IPS-NIHi7 (cell line): ENCODE results near the gene ZNF763.
"Not testable (repeated sequence)": the region's sequence is repeated elsewhere in the genome, so short reads cannot be mapped to it uniquely, and the experiment has no call there.

Source experiments
- DNase-seq: peaks from one replicate; pipeline ENCODE4 v3.0.0; 2012; ENCODE audit warnings: mixed read lengths; ENCODE audit errors: extremely low spot score

The ZNF763 gene

DNA sequence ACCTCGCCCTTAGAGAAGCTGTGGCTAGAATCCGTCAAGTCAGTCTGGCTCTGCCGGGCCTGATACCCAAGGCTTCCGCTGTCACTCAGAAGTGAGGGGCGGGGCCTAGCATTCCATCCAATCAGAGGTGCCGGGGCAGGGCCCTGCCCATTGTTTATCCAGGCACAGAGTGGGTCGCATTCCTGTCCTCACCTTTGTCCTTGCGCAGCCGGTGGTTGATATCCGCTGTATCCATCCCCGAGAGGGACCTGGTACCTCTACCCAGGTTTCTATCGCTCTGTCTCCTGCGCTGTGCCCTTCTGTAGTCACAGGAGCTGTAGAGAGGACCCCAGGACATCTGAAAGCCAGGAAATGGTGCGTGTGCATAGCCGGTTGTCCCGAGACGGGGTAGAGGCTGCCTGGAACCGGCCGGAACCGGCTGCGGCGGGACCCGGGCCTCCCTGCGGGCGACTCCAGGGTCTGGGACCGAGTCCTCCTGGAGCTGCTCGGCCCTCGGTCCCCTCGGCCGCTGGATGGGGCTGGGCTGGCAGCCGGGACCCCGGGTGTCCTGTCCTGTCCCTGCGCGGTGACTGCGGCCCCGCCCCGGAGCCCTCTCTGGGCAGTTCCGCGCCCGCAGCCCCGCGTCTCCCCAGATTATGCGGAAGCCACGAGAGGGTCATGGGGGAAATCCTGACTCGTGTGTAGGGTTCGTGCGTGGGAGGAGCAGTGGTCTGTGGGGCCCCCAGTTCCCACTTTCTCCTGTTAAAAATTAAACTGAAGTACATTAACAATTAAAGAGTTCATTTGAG, at the start of gene ZNF763:
ZNF763 (plus strand) TSS at position 183 of the 788 bp plus-strand sequence; CDS start at position 352, 169 bp downstream.
- peak; percentile 96 for DNase-seq

DNA sequence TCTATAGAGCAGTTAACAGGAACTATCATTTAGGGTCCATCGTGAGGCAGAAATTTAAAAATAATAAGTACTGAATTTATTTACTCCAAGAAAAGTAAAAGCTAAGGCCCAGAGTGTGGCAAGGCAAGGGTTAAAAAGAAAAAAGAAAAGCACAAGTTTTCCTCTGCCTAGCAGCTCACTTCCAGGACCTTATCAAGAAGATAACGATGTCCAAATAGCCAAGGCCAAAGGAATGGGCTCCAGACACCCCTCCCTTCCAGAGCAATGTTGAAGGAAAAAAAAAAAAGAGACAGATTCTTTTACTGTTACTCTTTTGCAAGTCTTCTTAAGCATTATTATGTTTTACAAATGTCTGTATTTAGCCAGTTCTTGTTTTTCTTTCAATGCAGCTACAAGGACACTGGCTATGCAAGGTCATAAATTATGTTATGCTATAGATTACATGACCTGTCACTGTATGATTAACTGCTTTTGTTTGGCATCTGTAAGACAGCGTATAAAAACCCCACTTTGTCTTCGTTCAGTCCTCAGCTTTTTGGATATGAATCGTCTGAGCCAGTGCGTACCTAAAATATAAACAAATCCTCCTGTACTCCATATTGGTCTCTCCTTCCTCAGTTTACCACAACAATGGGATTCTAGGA, 42.9 kb upstream of the ZNF763 start:
- no peak for DNase-seq

DNA sequence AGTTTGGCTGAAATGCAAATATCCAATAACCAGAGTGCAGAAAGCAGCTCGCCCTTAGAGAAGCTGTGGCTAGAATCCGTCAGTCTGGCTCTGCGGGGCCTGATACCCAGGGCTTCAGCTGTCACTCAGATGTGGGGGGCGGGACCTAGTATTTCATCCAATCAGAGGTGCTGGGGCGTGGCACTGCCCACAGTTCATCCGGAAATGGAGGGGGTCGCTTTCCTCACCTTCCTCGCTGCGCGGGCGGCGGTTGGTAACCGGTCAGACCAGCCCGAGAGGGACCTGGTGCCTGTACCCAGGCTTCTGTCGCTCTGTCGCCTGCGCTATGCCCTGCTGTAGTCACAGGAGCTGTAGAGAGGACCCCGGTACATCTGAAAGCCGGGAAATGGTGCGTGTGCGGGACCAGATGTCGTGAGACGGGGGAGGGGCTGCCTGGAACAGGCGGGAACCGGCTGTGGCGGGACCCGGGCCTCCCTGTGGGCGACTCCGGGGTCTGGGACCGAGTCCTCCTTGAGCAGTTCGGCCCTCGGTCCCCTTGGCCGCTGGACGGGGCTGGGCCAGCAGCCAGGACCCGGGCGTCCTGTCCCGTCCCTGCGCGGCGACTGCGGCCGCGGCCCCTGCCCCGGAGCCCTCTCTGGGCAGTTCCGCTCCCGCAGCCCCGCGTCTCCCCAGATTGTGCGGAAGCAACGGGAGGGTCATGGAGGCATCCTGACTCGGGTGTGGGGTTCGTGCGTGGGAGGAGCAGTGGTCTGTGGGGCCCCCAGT, 39.8 kb upstream of the ZNF763 start, which contains the start of gene ZNF700:
ZNF700 (plus strand) TSS at position 222 of the 765 bp plus-strand sequence; CDS start at position 326, 104 bp downstream.
- peak; percentile 97 for DNase-seq

DNA sequence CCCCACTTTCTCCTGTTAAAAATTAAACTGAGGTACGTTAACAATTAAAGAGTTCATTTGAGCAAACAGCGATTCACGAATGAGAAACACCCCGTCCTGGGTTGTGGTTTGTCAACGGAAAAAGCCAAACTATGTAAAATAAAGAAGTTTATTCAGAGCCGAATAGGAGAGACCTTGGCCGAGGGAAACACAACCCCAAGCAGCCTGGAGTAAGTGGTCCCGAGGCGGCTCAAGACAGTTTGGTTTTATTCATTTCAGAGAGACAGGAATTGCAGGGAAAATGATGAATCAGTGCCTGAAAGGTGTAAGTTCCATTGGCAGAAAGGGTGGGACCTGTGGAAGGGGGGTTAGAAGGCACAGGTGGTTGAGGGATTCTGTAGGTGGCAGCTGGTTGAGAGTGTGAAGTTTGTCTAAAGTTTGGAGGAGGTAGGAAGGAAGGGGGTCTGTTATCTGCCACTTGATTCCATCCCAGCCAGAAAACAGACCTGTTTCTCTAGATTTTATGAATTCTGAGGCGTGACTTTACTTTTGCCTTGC, 39.1 kb upstream of the ZNF763 start:
- not testable (repeated sequence) for DNase-seq

DNA sequence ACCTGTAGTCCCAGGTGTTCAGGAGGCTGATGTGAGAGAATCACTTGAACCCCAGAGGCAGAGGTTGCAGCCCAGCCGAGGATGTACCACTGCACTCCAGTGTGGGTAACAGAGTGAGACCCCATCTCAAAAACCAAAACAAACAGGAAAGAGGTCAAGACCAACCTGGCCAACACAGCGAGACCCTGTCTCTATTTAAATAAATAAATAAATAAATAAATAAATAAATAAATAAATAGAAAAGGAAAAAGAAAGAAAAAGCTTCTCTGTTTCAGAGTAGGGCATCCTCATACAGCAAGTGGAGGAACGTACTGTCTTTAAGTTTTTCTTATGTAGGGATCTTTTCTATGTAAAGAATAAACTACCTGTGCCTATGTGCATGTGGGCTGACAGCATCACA, 37.6 kb upstream of the ZNF763 start:
- no peak for DNase-seq

DNA sequence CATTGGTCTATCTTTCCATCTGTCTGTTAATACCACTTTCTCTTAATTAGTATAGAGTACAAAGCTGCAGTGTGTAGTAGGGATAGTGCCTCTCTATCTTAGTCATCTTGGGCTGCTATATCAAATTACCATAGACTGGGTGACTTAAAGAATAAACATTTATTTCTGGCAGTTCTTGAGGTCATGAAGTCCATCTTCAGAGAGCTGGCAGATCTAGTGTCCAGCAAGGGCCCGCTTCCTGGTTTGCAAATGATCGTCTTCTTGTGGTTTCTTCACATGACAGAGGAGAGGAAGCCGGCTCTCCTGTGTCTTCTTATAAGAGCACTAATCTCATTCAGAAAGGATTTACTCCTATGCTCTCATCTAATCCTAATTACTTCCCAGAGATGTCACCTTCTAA, 33.8 kb upstream of the ZNF763 start:
- DNase-seq = no peak

DNA sequence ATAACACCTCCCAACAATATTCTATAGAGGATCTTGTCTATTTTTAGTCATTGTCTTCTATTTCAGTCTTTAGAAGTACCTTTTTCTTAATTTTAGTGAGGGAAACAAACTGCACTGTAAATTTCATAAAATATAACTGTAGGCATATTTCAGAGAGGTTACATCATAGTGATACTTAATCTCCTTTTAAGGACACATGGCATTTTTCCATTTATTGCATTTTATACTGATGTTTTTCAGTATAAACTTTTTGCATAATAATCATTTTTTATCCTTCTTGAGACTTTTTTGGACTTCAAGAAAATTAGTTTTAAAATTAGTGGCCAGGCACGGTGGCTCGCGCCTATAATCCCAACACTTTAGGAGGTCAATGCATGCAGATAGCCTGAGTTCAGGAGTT, 33.3 kb upstream of the ZNF763 start:
- DNase-seq = no peak

DNA sequence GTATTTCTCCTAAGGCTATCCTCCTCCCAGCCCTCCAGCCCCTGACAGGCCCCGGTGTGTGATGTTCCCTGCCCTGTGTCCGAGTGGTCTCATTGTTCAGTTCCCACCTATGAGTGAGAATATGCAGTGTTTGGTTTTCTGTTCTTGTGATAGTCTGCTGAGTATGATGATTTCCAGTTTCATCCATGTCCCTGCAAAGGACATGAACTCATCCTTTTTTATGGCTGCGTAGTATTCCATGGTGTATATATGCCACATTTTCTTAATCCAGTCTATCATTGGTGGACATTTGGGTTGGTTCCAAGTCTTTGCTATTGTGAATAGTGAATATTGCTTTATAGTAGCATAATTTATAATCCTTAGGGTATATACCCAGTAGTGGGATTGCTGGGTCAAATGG, 29.0 kb upstream of the ZNF763 start:
- DNase-seq = not testable (repeated sequence)

DNA sequence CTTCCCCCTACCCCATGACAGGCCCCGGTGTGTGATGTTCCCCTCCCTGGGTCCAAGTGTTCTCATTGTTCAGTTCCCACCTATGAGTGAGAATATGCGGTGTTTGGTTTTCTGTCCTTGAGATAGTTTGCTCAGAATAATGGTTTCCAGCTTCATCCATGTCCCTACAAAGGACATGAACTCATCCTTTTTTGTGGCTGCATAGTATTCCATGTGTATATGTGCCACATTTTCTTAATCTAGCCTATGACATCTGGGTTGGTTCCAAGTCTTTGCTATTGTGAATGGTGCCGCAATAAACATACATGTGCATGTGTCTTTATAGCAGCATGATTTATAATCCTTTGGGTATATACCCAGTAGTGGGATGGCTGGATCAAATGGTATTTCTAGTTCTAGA, 26.5 kb upstream of the ZNF763 start:
- not testable (repeated sequence) for DNase-seq

DNA sequence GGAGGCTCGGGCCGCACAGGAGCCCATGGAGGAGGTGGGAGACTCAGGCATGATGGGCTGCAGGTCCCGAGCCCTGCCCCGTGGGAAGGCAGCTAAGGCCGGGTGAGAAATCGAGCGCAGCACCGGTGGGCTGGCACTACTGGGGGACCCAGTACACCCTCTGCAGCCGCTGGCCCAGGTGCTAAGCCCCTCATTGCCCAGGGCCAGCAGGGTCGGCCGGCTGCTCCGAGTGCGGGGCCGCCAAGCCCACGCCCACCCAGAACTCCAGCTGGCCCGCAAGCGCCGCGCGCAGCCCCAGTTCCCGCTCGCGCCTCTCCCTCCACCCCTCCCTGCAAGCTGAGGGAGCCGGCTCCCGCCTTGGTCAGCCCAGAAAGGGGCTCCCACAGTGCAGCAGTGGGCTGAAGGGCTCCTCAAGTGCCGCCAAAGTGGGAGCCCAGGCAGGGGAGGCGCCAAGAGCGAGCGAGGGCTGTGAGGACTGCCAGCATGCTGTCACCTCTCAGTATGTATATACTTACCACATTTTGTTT, 23.4 kb upstream of the ZNF763 start:
- DNase-seq = not testable (repeated sequence)

DNA sequence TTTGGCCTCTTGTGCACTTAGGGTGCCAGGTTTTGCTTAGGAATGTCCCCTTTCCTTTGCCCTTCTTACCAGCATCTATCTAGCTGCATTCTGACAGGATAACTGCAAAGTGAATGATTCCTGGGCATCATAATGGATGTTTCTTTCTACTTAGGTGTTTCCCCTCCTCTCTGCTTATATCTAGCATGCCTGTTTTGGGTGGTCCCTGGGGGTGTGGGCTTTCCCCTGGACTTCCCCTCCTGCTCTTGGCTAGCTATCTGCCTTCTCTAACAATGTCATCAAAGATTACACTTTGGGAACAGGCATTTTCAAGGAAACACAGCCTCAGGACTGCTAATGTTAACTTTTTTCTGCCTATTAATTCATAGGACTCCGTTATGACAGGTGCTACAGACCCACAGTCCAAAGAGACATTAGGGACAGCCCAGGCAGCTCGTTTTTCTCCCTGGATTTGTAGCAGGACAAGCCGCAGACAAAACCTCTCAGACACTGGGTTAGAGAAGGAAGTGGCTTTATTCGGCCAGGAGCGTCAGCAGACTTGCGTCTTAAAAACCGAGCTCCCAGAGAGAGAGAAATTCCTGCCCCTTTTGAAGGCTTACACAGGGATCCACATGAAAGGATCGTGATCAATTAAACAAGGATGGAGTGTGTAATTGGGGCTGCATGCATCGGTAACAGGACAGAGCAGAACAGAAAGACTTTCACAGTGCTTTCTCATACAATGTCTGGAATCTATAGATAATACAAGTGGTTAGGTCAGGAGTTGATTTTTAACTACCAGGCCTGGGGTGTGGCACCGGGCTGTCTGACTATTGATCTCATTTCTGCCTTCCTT, 22.6 kb upstream of the ZNF763 start:
- no peak for DNase-seq

DNA sequence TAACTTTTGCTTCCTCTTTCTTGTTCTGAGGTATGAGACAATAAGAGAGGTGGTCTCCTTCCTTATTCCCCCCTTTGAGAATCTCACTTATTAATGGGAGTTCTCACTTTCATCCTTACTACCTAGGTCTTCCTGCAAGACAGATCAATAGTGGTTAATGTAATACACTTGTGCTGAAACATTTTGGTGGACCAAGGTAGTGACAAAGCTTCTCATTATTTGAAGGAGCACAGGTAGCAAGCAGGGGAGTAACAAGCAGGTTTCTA, 22.1 kb upstream of the ZNF763 start:
- DNase-seq = no peak

DNA sequence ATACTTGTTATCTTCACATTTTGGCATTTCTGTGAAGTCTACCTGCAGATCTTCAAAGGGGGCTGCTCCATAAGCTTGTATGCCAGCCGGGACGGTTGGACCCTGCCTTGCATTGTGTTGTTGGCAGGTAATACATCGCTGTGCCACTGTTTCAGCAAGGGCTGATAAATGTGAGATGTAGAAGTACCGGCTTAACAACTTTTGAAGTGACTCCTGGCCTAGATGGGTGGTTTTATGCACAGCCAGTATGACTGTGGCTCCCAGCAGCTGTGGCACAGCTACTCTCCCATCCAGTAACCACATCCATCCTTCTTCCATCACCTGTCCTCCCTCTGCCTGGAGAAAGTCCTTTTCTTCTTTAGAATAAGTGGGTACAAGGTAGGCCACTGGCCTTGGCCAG, 20.2 kb upstream of the ZNF763 start:
- no peak for DNase-seq

DNA sequence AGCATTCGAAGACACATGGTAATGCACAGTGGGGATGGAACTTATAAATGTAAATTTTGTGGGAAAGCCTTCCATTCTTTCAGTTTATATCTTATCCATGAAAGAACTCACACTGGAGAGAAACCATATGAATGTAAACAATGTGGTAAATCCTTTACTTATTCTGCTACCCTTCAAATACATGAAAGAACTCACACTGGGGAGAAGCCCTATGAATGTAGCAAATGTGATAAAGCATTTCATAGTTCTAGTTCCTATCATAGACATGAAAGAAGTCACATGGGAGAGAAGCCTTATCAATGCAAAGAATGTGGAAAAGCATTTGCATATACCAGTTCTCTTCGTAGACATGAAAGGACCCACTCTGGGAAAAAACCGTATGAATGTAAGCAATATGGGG, 16.2 kb upstream of the ZNF763 start:
- no peak for DNase-seq

DNA sequence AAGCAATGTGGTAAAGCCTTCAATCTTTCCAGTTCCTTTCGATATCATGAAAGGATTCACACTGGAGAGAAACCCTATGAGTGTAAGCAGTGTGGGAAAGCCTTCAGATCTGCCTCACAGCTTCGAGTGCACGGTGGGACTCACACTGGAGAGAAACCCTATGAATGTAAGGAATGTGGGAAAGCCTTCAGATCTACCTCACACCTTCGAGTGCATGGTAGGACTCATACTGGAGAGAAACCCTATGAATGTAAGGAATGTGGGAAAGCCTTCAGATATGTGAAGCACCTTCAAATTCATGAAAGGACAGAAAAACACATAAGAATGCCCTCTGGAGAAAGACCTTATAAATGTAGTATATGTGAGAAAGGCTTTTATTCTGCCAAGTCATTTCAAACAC, 15.6 kb upstream of the ZNF763 start:
- no peak for DNase-seq

DNA sequence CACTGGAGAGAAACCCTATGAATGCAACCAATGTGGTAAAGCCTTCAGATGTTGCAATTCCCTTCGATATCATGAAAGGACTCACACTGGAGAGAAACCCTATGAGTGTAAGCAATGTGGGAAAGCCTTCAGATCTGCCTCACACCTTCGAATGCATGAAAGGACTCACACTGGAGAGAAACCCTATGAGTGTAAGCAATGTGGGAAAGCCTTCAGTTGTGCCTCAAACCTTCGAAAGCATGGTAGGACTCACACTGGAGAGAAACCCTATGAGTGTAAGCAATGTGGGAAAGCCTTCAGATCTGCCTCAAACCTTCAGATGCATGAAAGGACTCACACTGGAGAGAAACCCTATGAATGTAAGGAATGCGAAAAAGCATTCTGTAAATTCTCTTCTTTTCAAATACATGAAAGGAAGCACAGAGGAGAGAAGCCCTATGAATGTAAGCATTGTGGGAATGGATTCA, 15.2 kb upstream of the ZNF763 start:
- not testable (repeated sequence) for DNase-seq

DNA sequence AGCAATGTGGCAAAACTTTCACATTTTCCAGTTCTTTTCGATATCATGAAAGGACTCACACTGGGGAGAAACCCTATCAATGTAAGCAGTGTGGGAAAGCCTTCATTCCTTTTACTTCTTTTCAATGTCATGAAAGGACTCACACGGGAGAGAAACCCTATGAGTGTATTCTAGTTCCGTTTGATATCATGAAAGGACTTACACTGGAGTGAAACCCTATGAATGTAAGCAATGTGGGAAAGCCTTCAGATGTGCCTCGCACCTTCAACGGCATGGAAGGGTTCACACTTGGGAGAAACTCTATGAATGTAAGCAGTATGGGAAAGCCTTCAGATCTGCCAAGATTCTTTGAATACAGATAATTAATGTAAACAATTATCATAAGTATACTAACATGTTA, 14.5 kb upstream of the ZNF763 start:
- DNase-seq = no peak

DNA sequence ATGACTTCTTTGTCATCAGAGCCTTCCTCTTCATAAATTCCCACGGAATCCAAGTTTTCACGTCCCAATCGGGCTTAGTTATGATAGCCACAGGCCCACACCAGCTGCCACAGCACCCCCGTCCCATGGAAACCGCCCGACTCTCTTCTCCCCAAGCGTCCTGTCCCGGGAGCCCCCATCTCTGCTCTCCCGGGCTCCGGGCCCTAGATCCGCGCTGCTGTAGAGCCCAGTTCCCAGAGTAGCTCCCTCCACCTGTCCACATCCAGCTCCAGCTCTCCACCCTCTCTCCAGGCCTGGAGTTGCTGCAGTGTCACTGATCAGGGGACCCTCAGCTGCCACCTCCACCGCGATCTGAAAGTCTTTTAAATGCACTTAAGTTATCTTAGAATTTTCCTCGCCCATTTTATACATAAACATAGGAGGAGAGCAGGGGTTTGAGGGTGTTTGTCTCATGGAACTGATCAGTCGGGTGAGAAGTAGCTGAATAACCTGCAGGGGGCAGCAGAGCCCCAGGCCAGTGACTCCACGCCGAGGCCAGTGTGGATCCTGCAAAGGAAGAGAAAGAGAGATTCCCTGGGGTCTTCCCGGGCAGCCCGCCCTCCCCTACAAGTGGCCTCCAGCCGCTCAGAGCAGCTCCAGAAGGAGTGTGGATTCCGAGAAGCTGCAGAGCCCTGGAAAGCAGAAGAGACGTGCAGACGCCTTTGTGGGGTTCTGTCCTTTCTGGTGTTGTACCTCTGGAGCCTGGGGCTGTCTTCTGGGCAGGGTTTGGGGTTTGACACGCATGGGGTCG, 1.1 kb upstream of the ZNF763 start:
- DNase-seq = peak; percentile 89

DNA sequence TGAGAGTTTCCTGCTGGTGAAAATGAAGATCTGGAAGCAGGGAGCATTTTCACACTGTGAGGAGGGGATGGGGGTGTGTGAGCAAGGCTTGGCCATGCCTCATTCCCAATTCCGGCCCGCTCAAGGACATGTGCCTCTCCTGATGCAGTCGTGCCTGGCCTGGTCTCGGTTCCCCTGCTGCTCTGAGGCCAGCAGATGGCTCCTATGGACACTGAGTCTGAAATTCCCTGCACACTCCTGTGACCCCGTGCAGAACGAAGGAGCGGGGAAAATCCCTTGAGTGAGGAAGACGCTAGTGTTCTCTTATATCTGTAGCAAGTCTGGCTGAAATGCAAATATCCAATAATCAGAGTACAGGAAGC, 363 bp upstream of the ZNF763 start:
- peak; percentile 18 for DNase-seq

DNA sequence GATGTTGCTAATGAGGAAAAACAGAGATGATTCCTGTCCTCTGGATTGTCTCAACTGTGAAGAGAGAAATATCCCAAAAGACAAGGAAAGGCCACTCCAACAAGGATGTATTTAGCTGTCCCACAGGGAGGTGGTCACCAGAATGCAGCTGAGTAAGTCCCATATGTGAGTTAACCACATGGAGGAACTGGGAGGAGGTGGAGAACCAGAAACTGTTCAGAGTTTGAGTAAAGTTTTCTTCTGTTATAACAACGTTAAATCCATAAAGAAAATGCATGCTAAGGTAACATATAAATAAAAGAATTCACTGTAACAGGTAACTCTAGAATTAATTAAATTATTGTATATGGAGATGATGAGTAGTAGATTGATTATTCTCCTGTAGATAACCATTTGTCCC, 5.3 kb downstream of the ZNF763 start:
- no peak for DNase-seq
